ENCODE measurements around the gene LARP4B.

- no peak for TF ChIP-seq EZH2 (optimal IDR thresholded peaks at IDR 0.05; ENCODE audit: low read depth, low read length)
- no peak for TF ChIP-seq CTCF (IDR thresholded peaks at IDR 0.05; ENCODE audit: low read length)
Measured at GRCh38 chr10:821322-821721, 110.2 kb downstream of the LARP4B start.

Data from MM.1S (cell line).